ENCODE measurements around the gene OCIAD1.

DNA sequence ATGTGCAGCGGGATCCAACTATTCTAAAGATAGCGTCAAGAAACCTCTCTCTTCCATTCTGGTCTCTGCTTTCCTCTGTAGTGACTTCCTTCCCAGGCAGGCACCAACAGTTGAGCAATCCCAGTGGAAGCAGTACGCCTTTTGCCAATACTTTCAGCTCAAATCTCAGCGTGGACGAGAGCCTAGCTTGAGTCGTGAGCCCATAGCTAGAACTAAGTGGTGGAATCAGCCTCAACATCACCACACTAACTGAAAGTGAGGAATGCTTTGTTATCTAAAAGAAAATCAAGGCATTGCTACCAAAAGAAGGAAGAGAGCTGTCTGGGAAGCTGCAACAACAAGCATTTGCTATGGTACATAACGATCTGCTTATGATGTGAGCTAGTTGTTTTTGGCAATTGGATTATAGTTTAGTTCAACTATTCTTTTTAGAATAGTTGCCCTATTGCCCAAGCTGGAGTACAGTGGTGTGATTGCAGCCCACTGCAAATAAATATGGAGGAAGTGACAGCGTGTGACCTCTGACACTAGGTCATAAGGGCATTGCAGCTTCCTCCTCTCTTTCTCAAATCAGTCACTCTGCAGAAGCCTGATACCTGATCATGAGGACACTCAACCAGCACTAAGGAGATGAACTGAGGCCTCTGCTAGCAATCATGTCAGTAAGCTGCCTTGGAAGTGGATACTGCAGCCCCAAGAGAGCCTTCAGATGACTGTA, 26.1 kb upstream of the OCIAD1 start:
- TF ChIP-seq, protein P1, sequence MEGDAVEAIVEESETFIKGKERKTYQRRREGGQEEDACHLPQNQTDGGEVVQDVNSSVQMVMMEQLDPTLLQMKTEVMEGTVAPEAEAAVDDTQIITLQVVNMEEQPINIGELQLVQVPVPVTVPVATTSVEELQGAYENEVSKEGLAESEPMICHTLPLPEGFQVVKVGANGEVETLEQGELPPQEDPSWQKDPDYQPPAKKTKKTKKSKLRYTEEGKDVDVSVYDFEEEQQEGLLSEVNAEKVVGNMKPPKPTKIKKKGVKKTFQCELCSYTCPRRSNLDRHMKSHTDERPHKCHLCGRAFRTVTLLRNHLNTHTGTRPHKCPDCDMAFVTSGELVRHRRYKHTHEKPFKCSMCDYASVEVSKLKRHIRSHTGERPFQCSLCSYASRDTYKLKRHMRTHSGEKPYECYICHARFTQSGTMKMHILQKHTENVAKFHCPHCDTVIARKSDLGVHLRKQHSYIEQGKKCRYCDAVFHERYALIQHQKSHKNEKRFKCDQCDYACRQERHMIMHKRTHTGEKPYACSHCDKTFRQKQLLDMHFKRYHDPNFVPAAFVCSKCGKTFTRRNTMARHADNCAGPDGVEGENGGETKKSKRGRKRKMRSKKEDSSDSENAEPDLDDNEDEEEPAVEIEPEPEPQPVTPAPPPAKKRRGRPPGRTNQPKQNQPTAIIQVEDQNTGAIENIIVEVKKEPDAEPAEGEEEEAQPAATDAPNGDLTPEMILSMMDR (IDR thresholded peaks at IDR 0.05), result no peak
- no peak for TF ChIP-seq EZH2 (IDR thresholded peaks at IDR 0.05; ENCODE audit: borderline replicate concordance, insufficient read depth, low read depth, low read length, poor library complexity, severe bottlenecking)

All from B cell (primary cell).